SK-MEL-5 (cell line): ENCODE data around the gene OSBPL5. TPM values are rescaled to one million over a fixed set of nuclear protein-coding genes. Genes with fewer than 3 reads are reported as not detected.

Source experiments
- DNase-seq: peaks from one replicate; pipeline ENCODE4 v3.0.0-alpha.2; 2016; ENCODE audit warnings: low read depth, low spot score
- in situ Hi-C: cut with HindIII; loops from 2 replicates; pipeline ENCODE4 v1.10.0; 2016; ENCODE audit warnings: low sequenced_read_pairs, high pct_unique_total_duplicates, low pct_unique_long_range_greater_than_20kb
- total RNA-seq: library from RNA; depleted of rRNA; stranded (reverse); fragments of >200 nt; shearing (Covaris generic); gene quantifications from 2 replicates; pipeline ENCODE4 v1.2.3, GENCODE V29; 2014

OSBPL5 gene
- total RNA-seq, 1 experiment from 2014 or later = 11.7 TPM

GRCh38 chr11:3189196-3189843 lies 24.2 kb upstream of the OSBPL5 start:
- in situ Hi-C loops = no loop called here
- DNase-seq = no peak

GRCh38 chr11:3188496-3189195 lies 23.5 kb upstream of the OSBPL5 start:
- in situ Hi-C loops = no loop called here
- no peak for DNase-seq

GRCh38 chr11:3186166-3186953 lies 21.2 kb upstream of the OSBPL5 start:
- no peak for DNase-seq
- in situ Hi-C loops = no loop called here

- no peak for DNase-seq
- in situ Hi-C loops = no loop called here
Measured at GRCh38 chr11:3184732-3185347, 19.7 kb upstream of the OSBPL5 start.

- in situ Hi-C loops = no loop called here
- DNase-seq = no peak
Measured at GRCh38 chr11:3183523-3183922, 18.4 kb upstream of the OSBPL5 start.

- in situ Hi-C loops = no loop called here
- no peak for DNase-seq
Measured at GRCh38 chr11:3182462-3182852, 17.3 kb upstream of the OSBPL5 start.

- in situ Hi-C loops = no loop called here
- DNase-seq = no peak
Measured at GRCh38 chr11:3181725-3182461, 16.8 kb upstream of the OSBPL5 start.

- DNase-seq = no peak
- in situ Hi-C loops = no loop called here
Measured at GRCh38 chr11:3180869-3181268, 15.8 kb upstream of the OSBPL5 start.

GRCh38 chr11:3178349-3178748 lies 13.2 kb upstream of the OSBPL5 start:
- DNase-seq = peak; percentile 91
- in situ Hi-C loops = no loop called here

- peak; percentile 50 for DNase-seq
- in situ Hi-C loops = no loop called here
Measured at GRCh38 chr11:3177931-3178330, 12.8 kb upstream of the OSBPL5 start.

GRCh38 chr11:3176487-3176886 lies 11.4 kb upstream of the OSBPL5 start:
- in situ Hi-C loops = no loop called here
- no peak for DNase-seq

GRCh38 chr11:3175194-3175593 lies 10.1 kb upstream of the OSBPL5 start:
- in situ Hi-C loops = no loop called here
- no peak for DNase-seq

- DNase-seq = no peak
- in situ Hi-C loops = no loop called here
Measured at GRCh38 chr11:3174387-3174786, 9.3 kb upstream of the OSBPL5 start.

- no peak for DNase-seq
- in situ Hi-C loops = no loop called here
Measured at GRCh38 chr11:3173795-3174194, 8.7 kb upstream of the OSBPL5 start.

GRCh38 chr11:3171931-3172560 lies 6.9 kb upstream of the OSBPL5 start:
- in situ Hi-C loops = no loop called here
- no peak for DNase-seq

- in situ Hi-C loops = no loop called here
- DNase-seq = no peak
Measured at GRCh38 chr11:3170756-3171650, 5.9 kb upstream of the OSBPL5 start.
